GM23338 (cell line): ENCODE measurements around the gene IGFBPL1. TPM values are rescaled to one million over a fixed set of nuclear protein-coding genes. Genes with fewer than 3 reads are reported as not detected.

Source experiments
- ATAC-seq: fragments of 200-7000 bp; cut with Tn5 transposase; 3 replicates; pipeline ENCODE4 v1.9.1; 2020
- DNase-seq: peaks from one replicate; pipeline ENCODE4 v3.0.0-alpha.2; 2015; ENCODE audit warnings: low spot score
- H2AFZ ChIP-seq: fragments of 200-600 bp; sonication (generic); 2 replicates; pipeline ENCODE4 v1.8.0; 2016; ENCODE audit warnings: antibody characterized with exemption, mild to moderate bottlenecking, moderate library complexity
- H3F3A ChIP-seq: fragments of 200-600 bp; sonication (generic); replicated peaks from 2 replicates; pipeline ENCODE4 v1.8.0; 2017; ENCODE audit warnings: antibody characterized with exemption, mixed run types, low read depth
- H3K27ac ChIP-seq: fragments of 200-600 bp; sonication (generic); 2 replicates; pipeline ENCODE4 v1.6.1; 2016; ENCODE audit warnings: low read depth
- H3K27me3 ChIP-seq: fragments of 200-600 bp; sonication (generic); 2 replicates; pipeline ENCODE4 v1.8.0; 2016; ENCODE audit warnings: mild to moderate bottlenecking, mixed run types, moderate library complexity; ENCODE audit not compliant: insufficient read depth
- H3K36me3 ChIP-seq: fragments of 200-600 bp; sonication (generic); 2 replicates; pipeline ENCODE4 v1.8.0; 2016; ENCODE audit warnings: mild to moderate bottlenecking; ENCODE audit not compliant: insufficient read depth
- H3K4me1 ChIP-seq: fragments of 200-600 bp; sonication (generic); 2 replicates; pipeline ENCODE4 v1.8.0; 2016; ENCODE audit warnings: mild to moderate bottlenecking, moderate library complexity; ENCODE audit not compliant: insufficient read depth
- H3K4me2 ChIP-seq: fragments of 200-600 bp; sonication (generic); 2 replicates; pipeline ENCODE4 v1.7.1; 2017; ENCODE audit warnings: mixed run types
- H3K4me3 ChIP-seq: fragments of 200-600 bp; sonication (generic); 2 replicates; pipeline ENCODE4 v1.6.1; 2016; ENCODE audit warnings: mixed run types
- H3K79me2 ChIP-seq: fragments of 200-600 bp; sonication (generic); replicated peaks from 2 replicates; pipeline ENCODE4 v1.8.0; 2017; ENCODE audit warnings: mild to moderate bottlenecking; ENCODE audit not compliant: insufficient read depth
- H3K9me2 ChIP-seq: fragments of 200-600 bp; sonication (generic); 2 replicates; pipeline ENCODE4 v1.8.0; 2017; ENCODE audit not compliant: insufficient read depth
- H4K20me1 ChIP-seq: fragments of 200-600 bp; sonication (generic); replicated peaks from 2 replicates; pipeline ENCODE4 v1.8.0; 2017; ENCODE audit warnings: mild to moderate bottlenecking; ENCODE audit not compliant: insufficient read depth
- H3K27ac Mint-ChIP-seq: 2 replicates; pipeline ENCODE4 v1.8.0; 2020; ENCODE audit warnings: inconsistent platforms, mild to moderate bottlenecking, moderate library complexity, mixed read lengths
- H3K27me3 Mint-ChIP-seq: 3 replicates; pipeline ENCODE4 v1.8.0; 2022; ENCODE audit warnings: low read depth, mild to moderate bottlenecking, moderate library complexity, mixed read lengths, inconsistent platforms; ENCODE audit not compliant: insufficient read depth, poor library complexity
- H3K36me3 Mint-ChIP-seq: 3 replicates; pipeline ENCODE4 v1.8.0; 2021; ENCODE audit warnings: low read depth, mild to moderate bottlenecking, inconsistent platforms, moderate library complexity, mixed read lengths
- H3K4me1 Mint-ChIP-seq: 3 replicates; pipeline ENCODE4 v1.8.0; 2020; ENCODE audit warnings: mild to moderate bottlenecking, inconsistent platforms, mixed read lengths
- H3K4me3 Mint-ChIP-seq: 3 replicates; pipeline ENCODE4 v1.8.0; 2021; ENCODE audit warnings: moderate library complexity, mild to moderate bottlenecking, inconsistent platforms, mixed read lengths
- H3K9me3 Mint-ChIP-seq: 3 replicates; pipeline ENCODE4 v1.8.0; 2020; ENCODE audit warnings: moderate library complexity, mild to moderate bottlenecking, inconsistent platforms, mixed read lengths
- CREB1 ChIP-seq: fragments of 250-450 bp; sonication (Bioruptor Pico); IDR thresholded peaks from 2 replicates; pipeline ENCODE4 v1.5.0; 2020; ENCODE audit warnings: low read depth, mild to moderate bottlenecking, moderate library complexity
- EZH2 ChIP-seq: fragments of 200-600 bp; sonication (generic); IDR thresholded peaks from one replicate; pipeline ENCODE4 v1.8.0; 2017; ENCODE audit warnings: antibody characterized with exemption, mild to moderate bottlenecking, low read depth; ENCODE audit not compliant: unreplicated experiment
- EZH2phosphoT487 ChIP-seq: fragments of 200-600 bp; sonication (generic); IDR thresholded peaks from one replicate; pipeline ENCODE4 v1.8.1; 2018; ENCODE audit warnings: antibody characterized with exemption; ENCODE audit not compliant: unreplicated experiment
- JUNB ChIP-seq: IDR thresholded peaks from one replicate; pipeline ENCODE4 v1.6.1; 2016; ENCODE audit warnings: antibody characterized with exemption; ENCODE audit not compliant: unreplicated experiment
- NANOG ChIP-seq: IDR thresholded peaks from 2 replicates; pipeline ENCODE4 v1.6.1; 2016; ENCODE audit warnings: antibody characterized with exemption, borderline replicate concordance
- POLR2AphosphoS5 ChIP-seq: IDR thresholded peaks from 2 replicates; pipeline ENCODE4 v1.6.1; 2016; ENCODE audit warnings: antibody characterized with exemption, low read depth
- STAT1 ChIP-seq: IDR thresholded peaks from one replicate; pipeline ENCODE4 v1.6.1; 2016; ENCODE audit warnings: antibody characterized with exemption; ENCODE audit not compliant: unreplicated experiment
- ZNF114 ChIP-seq: fragments of 250-450 bp; sonication (Bioruptor Pico); IDR thresholded peaks from 2 replicates; pipeline ENCODE4 v1.5.0; 2020; ENCODE audit warnings: mild to moderate bottlenecking, moderate library complexity
- ZNF331 ChIP-seq: fragments of 250-450 bp; sonication (Bioruptor Pico); IDR thresholded peaks from 2 replicates; pipeline ENCODE4 v1.5.0; 2020; ENCODE audit warnings: low read depth, mild to moderate bottlenecking, moderate library complexity
- polyA plus RNA-seq: library from polyadenylated mRNA; unstranded; fragments of >200 nt; fragmentation: Nextera tagmentation; extraction: Ambion mirVana; gene quantifications from 2 replicates; pipeline ENCODE4 v1.2.1, GENCODE V29; 2016
- total RNA-seq: library from RNA; depleted of rRNA; stranded (reverse); fragments of >200 nt; shearing (Covaris generic); gene quantifications from 2 replicates; pipeline ENCODE4 v1.2.3, GENCODE V29; 2014
- TF ChIP-seq, protein P1 (sequence below), 2 experiments: fragments of 200-600 bp in 1 of 2; sonication (generic) in 1 of 2; conservative IDR thresholded peaks; 2 replicates each; pipeline versions ENCODE4 v1.5.1 to v1.6.1; 2016 to 2017; ENCODE audit warnings: antibody characterized with exemption in 2 of 2, low read depth in 2 of 2, mild to moderate bottlenecking in 2 of 2, moderate library complexity in 1 of 2
- TF ChIP-seq, protein P2 (sequence below): fragments of 250-450 bp; sonication (Bioruptor Pico); IDR thresholded peaks from 2 replicates; pipeline ENCODE4 v1.5.0; 2020; ENCODE audit warnings: mild to moderate bottlenecking, moderate library complexity
- TF ChIP-seq, protein P3 (sequence below): IDR thresholded peaks from one replicate; pipeline ENCODE4 v1.6.1; 2018; ENCODE audit warnings: antibody characterized with exemption; ENCODE audit not compliant: unreplicated experiment
- TF ChIP-seq, protein P4 (sequence below): IDR thresholded peaks from 2 replicates; pipeline ENCODE4 v1.6.1; 2016; ENCODE audit warnings: antibody characterized with exemption

Gene IGFBPL1
- total and polyA plus RNA-seq, 2 experiments from 2014 or later = 9.4 to 75.6 TPM

DNA sequence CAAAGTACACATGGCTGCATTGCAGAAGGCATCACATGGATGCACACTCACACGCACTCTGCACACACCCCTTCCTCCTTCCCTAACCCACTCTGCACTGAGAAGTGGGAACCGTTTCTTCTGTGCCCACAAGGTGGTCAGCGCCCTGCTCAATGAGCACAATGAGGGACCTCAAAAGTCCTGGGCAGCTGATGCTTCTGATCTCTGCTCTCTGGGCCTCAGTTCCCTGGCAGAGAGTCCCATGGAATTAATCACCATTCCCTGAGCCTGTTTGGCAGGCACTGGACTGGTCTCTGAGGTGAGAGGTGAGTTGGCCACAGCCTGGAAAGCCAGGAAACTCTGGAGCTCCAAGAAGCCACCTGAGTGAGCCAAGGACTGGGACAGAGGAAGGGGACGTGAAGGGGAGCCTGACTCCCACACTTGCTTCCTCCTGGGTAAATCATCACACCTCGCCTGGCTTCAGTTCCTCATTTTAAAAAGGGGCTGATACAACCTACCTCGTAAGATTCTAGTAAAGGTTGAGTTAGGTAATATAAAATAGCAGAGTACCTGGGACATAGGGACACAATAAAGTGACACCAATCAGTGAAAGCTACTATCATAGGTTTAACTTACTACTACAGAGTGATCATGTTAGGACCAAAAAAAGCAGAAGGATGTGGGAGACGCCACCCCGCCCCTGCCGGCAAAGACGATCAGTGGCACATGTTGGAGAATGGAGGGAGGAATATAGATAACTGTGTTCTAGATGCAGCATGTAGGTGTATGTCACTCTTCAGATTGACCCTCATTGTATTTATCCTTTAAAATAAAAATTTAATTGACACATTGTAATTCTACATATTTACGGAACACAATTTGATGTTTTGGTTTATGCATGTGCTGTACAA lies 21.1 kb upstream of the IGFBPL1 start:
- H3K9me2 ChIP-seq = no peaks in the 10 kb centered on the region
- H3K36me3 ChIP-seq = no peaks in the 10 kb centered on the region

More for the DNA sequence above, 21.1 kb upstream of the IGFBPL1 start:
- Mint-ChIP-seq H3K4me3 (no peak overlapping the region), H3K4me1 (peaks cover 2% of the 10 kb centered on the region), H3K36me3 (no peaks in the 10 kb centered on the region), H3K27ac (no peak overlapping the region), H3K9me3 (no peaks in the 10 kb centered on the region), H3K27me3 (peaks cover 2% of the 10 kb centered on the region)
- Histone ChIP-seq H3F3A (no peaks in the 10 kb centered on the region), H3K4me2 (no peak overlapping the region), H3K79me2 (no peaks in the 10 kb centered on the region), H3K27ac (no peak overlapping the region), H3K4me1 (no peaks in the 10 kb centered on the region; the same call in none of the 2 replicates), H2AFZ (no peak overlapping the region; the same call in 1 of the 2 replicates), H3K27me3 (no peaks in the 10 kb centered on the region), H3K4me3 (no peak overlapping the region), H4K20me1 (no peaks in the 10 kb centered on the region; the same call in 1 of the 2 replicates)
- TF ChIP-seq NANOG (no peak), ZNF331 (CRISPR knock-in tag) (no peak), ZNF114 (CRISPR knock-in tag) (no peak), JUNB (no peak), POLR2AphosphoS5 (no peak), CREB1 (no peak), EZH2 (no peak), EZH2phosphoT487 (no peak), STAT1 (no peak)
- TF ChIP-seq, protein P1, sequence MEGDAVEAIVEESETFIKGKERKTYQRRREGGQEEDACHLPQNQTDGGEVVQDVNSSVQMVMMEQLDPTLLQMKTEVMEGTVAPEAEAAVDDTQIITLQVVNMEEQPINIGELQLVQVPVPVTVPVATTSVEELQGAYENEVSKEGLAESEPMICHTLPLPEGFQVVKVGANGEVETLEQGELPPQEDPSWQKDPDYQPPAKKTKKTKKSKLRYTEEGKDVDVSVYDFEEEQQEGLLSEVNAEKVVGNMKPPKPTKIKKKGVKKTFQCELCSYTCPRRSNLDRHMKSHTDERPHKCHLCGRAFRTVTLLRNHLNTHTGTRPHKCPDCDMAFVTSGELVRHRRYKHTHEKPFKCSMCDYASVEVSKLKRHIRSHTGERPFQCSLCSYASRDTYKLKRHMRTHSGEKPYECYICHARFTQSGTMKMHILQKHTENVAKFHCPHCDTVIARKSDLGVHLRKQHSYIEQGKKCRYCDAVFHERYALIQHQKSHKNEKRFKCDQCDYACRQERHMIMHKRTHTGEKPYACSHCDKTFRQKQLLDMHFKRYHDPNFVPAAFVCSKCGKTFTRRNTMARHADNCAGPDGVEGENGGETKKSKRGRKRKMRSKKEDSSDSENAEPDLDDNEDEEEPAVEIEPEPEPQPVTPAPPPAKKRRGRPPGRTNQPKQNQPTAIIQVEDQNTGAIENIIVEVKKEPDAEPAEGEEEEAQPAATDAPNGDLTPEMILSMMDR (conservative IDR thresholded peaks at IDR 0.05; ENCODE audit: low read depth in 2 of 2) = no peak
- TF ChIP-seq, protein P2, sequence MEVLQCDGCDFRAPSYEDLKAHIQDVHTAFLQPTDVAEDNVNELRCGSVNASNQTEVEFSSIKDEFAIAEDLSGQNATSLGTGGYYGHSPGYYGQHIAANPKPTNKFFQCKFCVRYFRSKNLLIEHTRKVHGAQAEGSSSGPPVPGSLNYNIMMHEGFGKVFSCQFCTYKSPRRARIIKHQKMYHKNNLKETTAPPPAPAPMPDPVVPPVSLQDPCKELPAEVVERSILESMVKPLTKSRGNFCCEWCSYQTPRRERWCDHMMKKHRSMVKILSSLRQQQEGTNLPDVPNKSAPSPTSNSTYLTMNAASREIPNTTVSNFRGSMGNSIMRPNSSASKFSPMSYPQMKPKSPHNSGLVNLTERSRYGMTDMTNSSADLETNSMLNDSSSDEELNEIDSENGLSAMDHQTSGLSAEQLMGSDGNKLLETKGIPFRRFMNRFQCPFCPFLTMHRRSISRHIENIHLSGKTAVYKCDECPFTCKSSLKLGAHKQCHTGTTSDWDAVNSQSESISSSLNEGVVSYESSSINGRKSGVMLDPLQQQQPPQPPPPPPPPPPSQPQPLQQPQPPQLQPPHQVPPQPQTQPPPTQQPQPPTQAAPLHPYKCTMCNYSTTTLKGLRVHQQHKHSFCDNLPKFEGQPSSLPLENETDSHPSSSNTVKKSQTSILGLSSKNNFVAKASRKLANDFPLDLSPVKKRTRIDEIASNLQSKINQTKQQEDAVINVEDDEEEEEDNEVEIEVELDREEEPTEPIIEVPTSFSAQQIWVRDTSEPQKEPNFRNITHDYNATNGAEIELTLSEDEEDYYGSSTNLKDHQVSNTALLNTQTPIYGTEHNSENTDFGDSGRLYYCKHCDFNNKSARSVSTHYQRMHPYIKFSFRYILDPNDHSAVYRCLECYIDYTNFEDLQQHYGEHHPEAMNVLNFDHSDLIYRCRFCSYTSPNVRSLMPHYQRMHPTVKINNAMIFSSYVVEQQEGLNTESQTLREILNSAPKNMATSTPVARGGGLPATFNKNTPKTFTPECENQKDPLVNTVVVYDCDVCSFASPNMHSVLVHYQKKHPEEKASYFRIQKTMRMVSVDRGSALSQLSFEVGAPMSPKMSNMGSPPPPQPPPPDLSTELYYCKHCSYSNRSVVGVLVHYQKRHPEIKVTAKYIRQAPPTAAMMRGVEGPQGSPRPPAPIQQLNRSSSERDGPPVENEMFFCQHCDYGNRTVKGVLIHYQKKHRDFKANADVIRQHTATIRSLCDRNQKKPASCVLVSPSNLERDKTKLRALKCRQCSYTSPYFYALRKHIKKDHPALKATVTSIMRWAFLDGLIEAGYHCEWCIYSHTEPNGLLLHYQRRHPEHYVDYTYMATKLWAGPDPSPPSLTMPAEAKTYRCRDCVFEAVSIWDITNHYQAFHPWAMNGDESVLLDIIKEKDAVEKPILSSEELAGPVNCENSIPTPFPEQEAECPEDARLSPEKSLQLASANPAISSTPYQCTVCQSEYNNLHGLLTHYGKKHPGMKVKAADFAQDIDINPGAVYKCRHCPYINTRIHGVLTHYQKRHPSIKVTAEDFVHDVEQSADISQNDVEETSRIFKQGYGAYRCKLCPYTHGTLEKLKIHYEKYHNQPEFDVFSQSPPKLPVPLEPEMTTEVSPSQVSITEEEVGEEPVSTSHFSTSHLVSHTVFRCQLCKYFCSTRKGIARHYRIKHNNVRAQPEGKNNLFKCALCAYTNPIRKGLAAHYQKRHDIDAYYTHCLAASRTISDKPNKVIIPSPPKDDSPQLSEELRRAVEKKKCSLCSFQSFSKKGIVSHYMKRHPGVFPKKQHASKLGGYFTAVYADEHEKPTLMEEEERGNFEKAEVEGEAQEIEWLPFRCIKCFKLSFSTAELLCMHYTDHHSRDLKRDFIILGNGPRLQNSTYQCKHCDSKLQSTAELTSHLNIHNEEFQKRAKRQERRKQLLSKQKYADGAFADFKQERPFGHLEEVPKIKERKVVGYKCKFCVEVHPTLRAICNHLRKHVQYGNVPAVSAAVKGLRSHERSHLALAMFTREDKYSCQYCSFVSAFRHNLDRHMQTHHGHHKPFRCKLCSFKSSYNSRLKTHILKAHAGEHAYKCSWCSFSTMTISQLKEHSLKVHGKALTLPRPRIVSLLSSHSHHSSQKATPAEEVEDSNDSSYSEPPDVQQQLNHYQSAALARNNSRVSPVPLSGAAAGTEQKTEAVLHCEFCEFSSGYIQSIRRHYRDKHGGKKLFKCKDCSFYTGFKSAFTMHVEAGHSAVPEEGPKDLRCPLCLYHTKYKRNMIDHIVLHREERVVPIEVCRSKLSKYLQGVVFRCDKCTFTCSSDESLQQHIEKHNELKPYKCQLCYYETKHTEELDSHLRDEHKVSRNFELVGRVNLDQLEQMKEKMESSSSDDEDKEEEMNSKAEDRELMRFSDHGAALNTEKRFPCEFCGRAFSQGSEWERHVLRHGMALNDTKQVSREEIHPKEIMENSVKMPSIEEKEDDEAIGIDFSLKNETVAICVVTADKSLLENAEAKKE = no peak
- TF ChIP-seq, protein P3, sequence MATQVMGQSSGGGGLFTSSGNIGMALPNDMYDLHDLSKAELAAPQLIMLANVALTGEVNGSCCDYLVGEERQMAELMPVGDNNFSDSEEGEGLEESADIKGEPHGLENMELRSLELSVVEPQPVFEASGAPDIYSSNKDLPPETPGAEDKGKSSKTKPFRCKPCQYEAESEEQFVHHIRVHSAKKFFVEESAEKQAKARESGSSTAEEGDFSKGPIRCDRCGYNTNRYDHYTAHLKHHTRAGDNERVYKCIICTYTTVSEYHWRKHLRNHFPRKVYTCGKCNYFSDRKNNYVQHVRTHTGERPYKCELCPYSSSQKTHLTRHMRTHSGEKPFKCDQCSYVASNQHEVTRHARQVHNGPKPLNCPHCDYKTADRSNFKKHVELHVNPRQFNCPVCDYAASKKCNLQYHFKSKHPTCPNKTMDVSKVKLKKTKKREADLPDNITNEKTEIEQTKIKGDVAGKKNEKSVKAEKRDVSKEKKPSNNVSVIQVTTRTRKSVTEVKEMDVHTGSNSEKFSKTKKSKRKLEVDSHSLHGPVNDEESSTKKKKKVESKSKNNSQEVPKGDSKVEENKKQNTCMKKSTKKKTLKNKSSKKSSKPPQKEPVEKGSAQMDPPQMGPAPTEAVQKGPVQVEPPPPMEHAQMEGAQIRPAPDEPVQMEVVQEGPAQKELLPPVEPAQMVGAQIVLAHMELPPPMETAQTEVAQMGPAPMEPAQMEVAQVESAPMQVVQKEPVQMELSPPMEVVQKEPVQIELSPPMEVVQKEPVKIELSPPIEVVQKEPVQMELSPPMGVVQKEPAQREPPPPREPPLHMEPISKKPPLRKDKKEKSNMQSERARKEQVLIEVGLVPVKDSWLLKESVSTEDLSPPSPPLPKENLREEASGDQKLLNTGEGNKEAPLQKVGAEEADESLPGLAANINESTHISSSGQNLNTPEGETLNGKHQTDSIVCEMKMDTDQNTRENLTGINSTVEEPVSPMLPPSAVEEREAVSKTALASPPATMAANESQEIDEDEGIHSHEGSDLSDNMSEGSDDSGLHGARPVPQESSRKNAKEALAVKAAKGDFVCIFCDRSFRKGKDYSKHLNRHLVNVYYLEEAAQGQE = no peak
- TF ChIP-seq, protein P4, sequence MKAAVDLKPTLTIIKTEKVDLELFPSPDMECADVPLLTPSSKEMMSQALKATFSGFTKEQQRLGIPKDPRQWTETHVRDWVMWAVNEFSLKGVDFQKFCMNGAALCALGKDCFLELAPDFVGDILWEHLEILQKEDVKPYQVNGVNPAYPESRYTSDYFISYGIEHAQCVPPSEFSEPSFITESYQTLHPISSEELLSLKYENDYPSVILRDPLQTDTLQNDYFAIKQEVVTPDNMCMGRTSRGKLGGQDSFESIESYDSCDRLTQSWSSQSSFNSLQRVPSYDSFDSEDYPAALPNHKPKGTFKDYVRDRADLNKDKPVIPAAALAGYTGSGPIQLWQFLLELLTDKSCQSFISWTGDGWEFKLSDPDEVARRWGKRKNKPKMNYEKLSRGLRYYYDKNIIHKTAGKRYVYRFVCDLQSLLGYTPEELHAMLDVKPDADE = no peak
- ATAC-seq = no peak
- DNase-seq = no peak
